ENCODE data around the gene DUSP22. TPM values are rescaled to one million over a fixed set of nuclear protein-coding genes. Genes with fewer than 3 reads are reported as not detected.

Gene DUSP22
- total and polyA plus RNA-seq, 2 experiments from 2014 or later = 12.8 to 36.8 TPM

DNA sequence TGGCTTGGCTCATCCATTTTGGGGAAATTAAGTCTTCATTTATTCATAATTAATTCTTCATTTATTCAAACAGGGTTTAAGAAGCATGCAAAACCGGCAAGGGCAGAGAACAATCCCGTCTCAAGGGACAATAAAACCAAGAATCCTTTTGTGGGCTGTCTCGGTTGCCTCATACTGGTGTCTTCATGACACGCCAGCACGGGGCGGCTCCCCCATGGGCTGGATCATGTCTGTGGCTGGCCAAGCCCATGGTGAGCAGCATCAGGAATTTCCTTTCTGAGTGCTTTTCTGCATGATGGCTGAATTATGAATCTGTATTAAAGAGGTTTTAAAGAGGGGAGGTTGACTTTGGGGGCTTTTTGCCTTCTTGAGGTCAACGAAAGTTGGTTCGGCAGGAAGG lies 38.3 kb upstream of the DUSP22 start:
- H3K79me2 ChIP-seq (replicated peaks; ENCODE audit: insufficient read depth) = no peaks in the 10 kb centered on the region
- ATAC-seq = no peak
- H3K9me2 ChIP-seq (ENCODE audit: insufficient read depth) = no peaks in the 10 kb centered on the region
- H3K4me3 Mint-ChIP-seq = no peak overlapping the region
- H3K27ac ChIP-seq (ENCODE audit: low read depth) = no peak overlapping the region
- H3K4me3 ChIP-seq = no peak overlapping the region
- H3K4me2 ChIP-seq = no peak overlapping the region
- no peak for DNase-seq (ENCODE audit: low spot score)
- no peaks in the 10 kb centered on the region for H4K20me1 ChIP-seq (replicated peaks; ENCODE audit: insufficient read depth)
- H3F3A ChIP-seq (replicated peaks; ENCODE audit: low read depth) = no peaks in the 10 kb centered on the region
- no peaks in the 10 kb centered on the region for H3K4me1 ChIP-seq (ENCODE audit: insufficient read depth)
- H3K9me3 Mint-ChIP-seq = peaks cover 25% of the 10 kb centered on the region
- H3K4me1 Mint-ChIP-seq = no peaks in the 10 kb centered on the region
- no peaks in the 10 kb centered on the region for H3K36me3 ChIP-seq (ENCODE audit: insufficient read depth)
- TF ChIP-seq EZH2phosphoT487 (IDR thresholded peaks at IDR 0.05; ENCODE audit: unreplicated experiment) (no peak), JUNB (IDR thresholded peaks at IDR 0.05; ENCODE audit: unreplicated experiment) (no peak), NANOG (IDR thresholded peaks at IDR 0.05; ENCODE audit: borderline replicate concordance) (no peak), POLR2AphosphoS5 (IDR thresholded peaks at IDR 0.05; ENCODE audit: low read depth) (no peak)
- TF ChIP-seq, protein P1, sequence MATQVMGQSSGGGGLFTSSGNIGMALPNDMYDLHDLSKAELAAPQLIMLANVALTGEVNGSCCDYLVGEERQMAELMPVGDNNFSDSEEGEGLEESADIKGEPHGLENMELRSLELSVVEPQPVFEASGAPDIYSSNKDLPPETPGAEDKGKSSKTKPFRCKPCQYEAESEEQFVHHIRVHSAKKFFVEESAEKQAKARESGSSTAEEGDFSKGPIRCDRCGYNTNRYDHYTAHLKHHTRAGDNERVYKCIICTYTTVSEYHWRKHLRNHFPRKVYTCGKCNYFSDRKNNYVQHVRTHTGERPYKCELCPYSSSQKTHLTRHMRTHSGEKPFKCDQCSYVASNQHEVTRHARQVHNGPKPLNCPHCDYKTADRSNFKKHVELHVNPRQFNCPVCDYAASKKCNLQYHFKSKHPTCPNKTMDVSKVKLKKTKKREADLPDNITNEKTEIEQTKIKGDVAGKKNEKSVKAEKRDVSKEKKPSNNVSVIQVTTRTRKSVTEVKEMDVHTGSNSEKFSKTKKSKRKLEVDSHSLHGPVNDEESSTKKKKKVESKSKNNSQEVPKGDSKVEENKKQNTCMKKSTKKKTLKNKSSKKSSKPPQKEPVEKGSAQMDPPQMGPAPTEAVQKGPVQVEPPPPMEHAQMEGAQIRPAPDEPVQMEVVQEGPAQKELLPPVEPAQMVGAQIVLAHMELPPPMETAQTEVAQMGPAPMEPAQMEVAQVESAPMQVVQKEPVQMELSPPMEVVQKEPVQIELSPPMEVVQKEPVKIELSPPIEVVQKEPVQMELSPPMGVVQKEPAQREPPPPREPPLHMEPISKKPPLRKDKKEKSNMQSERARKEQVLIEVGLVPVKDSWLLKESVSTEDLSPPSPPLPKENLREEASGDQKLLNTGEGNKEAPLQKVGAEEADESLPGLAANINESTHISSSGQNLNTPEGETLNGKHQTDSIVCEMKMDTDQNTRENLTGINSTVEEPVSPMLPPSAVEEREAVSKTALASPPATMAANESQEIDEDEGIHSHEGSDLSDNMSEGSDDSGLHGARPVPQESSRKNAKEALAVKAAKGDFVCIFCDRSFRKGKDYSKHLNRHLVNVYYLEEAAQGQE (IDR thresholded peaks at IDR 0.05; ENCODE audit: unreplicated experiment) = no peak
- TF ChIP-seq, protein P2, sequence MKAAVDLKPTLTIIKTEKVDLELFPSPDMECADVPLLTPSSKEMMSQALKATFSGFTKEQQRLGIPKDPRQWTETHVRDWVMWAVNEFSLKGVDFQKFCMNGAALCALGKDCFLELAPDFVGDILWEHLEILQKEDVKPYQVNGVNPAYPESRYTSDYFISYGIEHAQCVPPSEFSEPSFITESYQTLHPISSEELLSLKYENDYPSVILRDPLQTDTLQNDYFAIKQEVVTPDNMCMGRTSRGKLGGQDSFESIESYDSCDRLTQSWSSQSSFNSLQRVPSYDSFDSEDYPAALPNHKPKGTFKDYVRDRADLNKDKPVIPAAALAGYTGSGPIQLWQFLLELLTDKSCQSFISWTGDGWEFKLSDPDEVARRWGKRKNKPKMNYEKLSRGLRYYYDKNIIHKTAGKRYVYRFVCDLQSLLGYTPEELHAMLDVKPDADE (IDR thresholded peaks at IDR 0.05) = no peak
- H3K27ac Mint-ChIP-seq = no peak overlapping the region
- H3K36me3 Mint-ChIP-seq (ENCODE audit: low read depth) = no peaks in the 10 kb centered on the region
- H3K27me3 ChIP-seq (ENCODE audit: insufficient read depth) = no peaks in the 10 kb centered on the region
- peaks cover 3% of the 10 kb centered on the region for H3K27me3 Mint-ChIP-seq (ENCODE audit: insufficient read depth, low read depth, poor library complexity)
- no peak overlapping the region for H2AFZ ChIP-seq

DNA sequence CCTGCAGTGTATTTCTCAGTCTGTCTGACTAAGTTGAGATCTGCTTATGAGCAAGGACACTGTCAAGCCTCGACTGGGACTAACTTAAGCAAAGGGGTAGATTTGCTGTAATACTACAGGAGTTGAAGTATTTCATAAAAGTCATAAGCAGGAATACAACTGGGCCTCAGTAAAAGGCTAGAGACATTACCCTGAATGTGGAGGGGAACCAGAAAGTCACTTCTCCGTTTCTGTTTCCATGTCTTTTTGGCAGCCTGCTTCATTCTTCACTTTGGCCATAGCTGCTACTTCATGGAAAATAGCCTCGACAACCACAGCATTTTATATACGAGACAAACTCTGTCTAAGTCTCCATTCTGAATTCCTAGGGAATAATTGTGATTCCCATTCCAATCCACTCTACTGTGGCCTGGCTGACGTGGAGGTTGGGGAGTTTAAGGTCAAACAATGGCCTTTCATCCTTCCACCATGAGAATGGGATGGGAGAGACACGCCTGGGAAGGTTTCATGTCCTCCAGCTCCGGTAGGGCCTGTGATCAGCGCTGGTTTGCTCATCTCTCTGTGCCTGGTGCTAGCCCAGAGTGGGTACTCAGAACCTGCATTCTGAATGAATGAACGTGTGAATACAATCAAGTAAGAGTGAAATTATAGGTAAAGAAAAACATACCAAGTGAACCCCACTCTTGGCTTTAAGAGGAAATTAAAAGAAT lies 37.1 kb upstream of the DUSP22 start:
- Mint-ChIP-seq H3K9me3 (peaks cover 33% of the 10 kb centered on the region), H3K27me3 (ENCODE audit: insufficient read depth, low read depth, poor library complexity) (peaks cover 3% of the 10 kb centered on the region), H3K4me1 (no peaks in the 10 kb centered on the region), H3K4me3 (no peak overlapping the region), H3K36me3 (ENCODE audit: low read depth) (no peaks in the 10 kb centered on the region), H3K27ac (no peak overlapping the region)
- DNase-seq (ENCODE audit: low spot score) = no peak
- Histone ChIP-seq H2AFZ (no peak overlapping the region), H3K36me3 (ENCODE audit: insufficient read depth) (no peaks in the 10 kb centered on the region), H4K20me1 (replicated peaks; ENCODE audit: insufficient read depth) (no peaks in the 10 kb centered on the region), H3K79me2 (replicated peaks; ENCODE audit: insufficient read depth) (no peaks in the 10 kb centered on the region), H3K27me3 (ENCODE audit: insufficient read depth) (no peaks in the 10 kb centered on the region), H3K4me3 (no peak overlapping the region), H3K9me2 (ENCODE audit: insufficient read depth) (no peaks in the 10 kb centered on the region), H3F3A (replicated peaks; ENCODE audit: low read depth) (no peaks in the 10 kb centered on the region), H3K27ac (ENCODE audit: low read depth) (no peak overlapping the region), H3K4me2 (no peak overlapping the region), H3K4me1 (ENCODE audit: insufficient read depth) (no peaks in the 10 kb centered on the region)
- ATAC-seq = no peak
- TF ChIP-seq JUNB (IDR thresholded peaks at IDR 0.05; ENCODE audit: unreplicated experiment) (no peak), POLR2AphosphoS5 (IDR thresholded peaks at IDR 0.05; ENCODE audit: low read depth) (no peak), STAT1 (IDR thresholded peaks at IDR 0.05; ENCODE audit: unreplicated experiment) (no peak), CREB1 (CRISPR knock-in tag; IDR thresholded peaks at IDR 0.05; ENCODE audit: low read depth) (no peak), NANOG (IDR thresholded peaks at IDR 0.05; ENCODE audit: borderline replicate concordance) (no peak), ZNF331 (CRISPR knock-in tag; IDR thresholded peaks at IDR 0.05; ENCODE audit: low read depth) (no peak), EZH2phosphoT487 (IDR thresholded peaks at IDR 0.05; ENCODE audit: unreplicated experiment) (no peak), ZNF114 (CRISPR knock-in tag; IDR thresholded peaks at IDR 0.05) (no peak)
- TF ChIP-seq, protein P1 (IDR thresholded peaks at IDR 0.05; ENCODE audit: unreplicated experiment) = no peak
